Nucleus accumbens (tissue), 56 donors: ENCODE results near the gene PRRX1.

Experiments
- DNase-seq, 56 donors: peaks; one replicate each; lab custom pipeline; 2025; lab: John Stamatoyannopoulos, UW

PRRX1 gene

GRCh38 chr1:170663404-170664092, 383 bp upstream of the PRRX1 start:
- DNase-seq = no peak

GRCh38 chr1:170664828-170665612, 1.1 kb downstream of the PRRX1 start:
- DNase-seq = peak in 15 of 56 donors; percentile 21 to 53 (median 33)

GRCh38 chr1:170665629-170666028, 1.7 kb downstream of the PRRX1 start:
- no peak for DNase-seq

GRCh38 chr1:170666541-170667254, 2.8 kb downstream of the PRRX1 start:
- no peak for DNase-seq

GRCh38 chr1:170668209-170669106, 4.5 kb downstream of the PRRX1 start:
- DNase-seq = peak in 2 of 56 donors; percentile 5 to 9

- DNase-seq = no peak
These were observed 5.1 kb downstream of the PRRX1 start for GRCh38 chr1:170669107-170669445.

GRCh38 chr1:170669586-170670530, 5.9 kb downstream of the PRRX1 start:
- DNase-seq = no peak

GRCh38 chr1:170670802-170671628, 7.1 kb downstream of the PRRX1 start:
- peak in 15 of 56 donors; percentile 7 to 63 (median 28) for DNase-seq

GRCh38 chr1:170671629-170671963, 7.7 kb downstream of the PRRX1 start:
- no peak for DNase-seq

- no peak for DNase-seq
These were observed 8.4 kb downstream of the PRRX1 start for GRCh38 chr1:170672316-170672715.

- DNase-seq = no peak
These were observed 10.3 kb downstream of the PRRX1 start for GRCh38 chr1:170674239-170674638.

- DNase-seq = no peak
These were observed 11.1 kb downstream of the PRRX1 start for GRCh38 chr1:170674986-170675385.

- DNase-seq = no peak
These were observed 11.9 kb downstream of the PRRX1 start for GRCh38 chr1:170675865-170676264.

GRCh38 chr1:170676628-170677027, 12.7 kb downstream of the PRRX1 start:
- no peak for DNase-seq

GRCh38 chr1:170678027-170678600, 14.2 kb downstream of the PRRX1 start:
- no peak for DNase-seq

GRCh38 chr1:170680428-170680827, 16.5 kb downstream of the PRRX1 start:
- no peak for DNase-seq

GRCh38 chr1:170682169-170682568, 18.2 kb downstream of the PRRX1 start:
- no peak for DNase-seq

GRCh38 chr1:170682809-170683208, 18.9 kb downstream of the PRRX1 start:
- DNase-seq = no peak
